Lower lobe of right lung (tissue), 2 donors: ENCODE measurements around the gene ABCC1. TPM values are rescaled to one million over a fixed set of nuclear protein-coding genes. Genes with fewer than 3 reads are reported as not detected.

ENCODE experiments used
- ATAC-seq, 2 donors: fragments of 200-7000 bp; cut with Tn5 transposase; one replicate each; pipeline ENCODE4 v1.9.1; 2020 to 2022; ENCODE audit warnings: mild to moderate bottlenecking in 2 of 2, moderate library complexity in 2 of 2
- DNase-seq: peaks from one replicate; pipeline ENCODE4 v3.0.0-alpha.2; 2020
- H3K27ac ChIP-seq: fragments of 200-600 bp; one replicate; pipeline ENCODE4 v1.8.0; 2022
- H3K27me3 ChIP-seq: fragments of 200-600 bp; one replicate; pipeline ENCODE4 v1.8.0; 2022; ENCODE audit warnings: low read depth
- H3K36me3 ChIP-seq: fragments of 200-600 bp; one replicate; pipeline ENCODE4 v1.8.0; 2022; ENCODE audit warnings: mild to moderate bottlenecking
- H3K4me1 ChIP-seq: fragments of 200-600 bp; one replicate; pipeline ENCODE4 v1.8.0; 2022
- H3K4me3 ChIP-seq: fragments of 200-600 bp; one replicate; pipeline ENCODE4 v1.8.0; 2022; ENCODE audit warnings: mild to moderate bottlenecking
- H3K9me3 ChIP-seq: fragments of 200-600 bp; one replicate; pipeline ENCODE4 v1.8.0; 2022
- CTCF ChIP-seq: fragments of 200-600 bp; IDR thresholded peaks from one replicate; pipeline ENCODE4 v1.8.0; 2022; ENCODE audit warnings: antibody characterized with exemption, mild to moderate bottlenecking
- intact Hi-C: fragments of 100-400 bp; cut with DNase I; formaldehyde crosslinking; loops from one replicate; pipeline ENCODE4 v1.11.0; 2022
- total RNA-seq: library from RNA; stranded (reverse); fragmentation: NEBNext Ultra II Directional; extraction: Animal tissue kit (Norgen Biotek cat#: 25700); gene quantifications from one replicate; pipeline ENCODE4 v1.2.1, GENCODE V29; 2021
- donor health status: DM: no; HTN: yes; CAD: no; lungs with severe emphysema.

The ABCC1 gene
- total RNA-seq, 1 donor from 2014 or later = 47.5 TPM

GRCh38 chr16:16051132-16051531 is 101.7 kb downstream of the ABCC1 start:
- intact Hi-C loops = no loop called here
- Histone ChIP-seq H3K4me1 (no peaks in the 10 kb centered on the region), H3K27me3 (no peaks in the 10 kb centered on the region), H3K9me3 (no peaks in the 10 kb centered on the region), H3K4me3 (no peak overlapping the region), H3K27ac (no peak overlapping the region), H3K36me3 (peaks cover 96% of the 10 kb centered on the region)
- DNase-seq (no peak), ATAC-seq (no peak)
- TF ChIP-seq CTCF = no peak

GRCh38 chr16:16052916-16053315 is 103.5 kb downstream of the ABCC1 start:
- no peak overlapping the region for H3K27ac ChIP-seq
- no peaks in the 10 kb centered on the region for H3K9me3 ChIP-seq
- no peaks in the 10 kb centered on the region for H3K27me3 ChIP-seq
- intact Hi-C loops = no loop called here
- DNase-seq = no peak
- H3K36me3 ChIP-seq = peaks cover 96% of the 10 kb centered on the region
- H3K4me3 ChIP-seq = no peak overlapping the region
- TF ChIP-seq CTCF = no peak
- ATAC-seq = no peak
- H3K4me1 ChIP-seq = no peaks in the 10 kb centered on the region

GRCh38 chr16:16057102-16057501 is 107.7 kb downstream of the ABCC1 start:
- no peak for TF ChIP-seq CTCF
- ATAC-seq (no peak), DNase-seq (no peak)
- Histone ChIP-seq H3K4me1 (peaks cover 11% of the 10 kb centered on the region), H3K27ac (no peak overlapping the region), H3K4me3 (no peak overlapping the region), H3K9me3 (no peaks in the 10 kb centered on the region), H3K27me3 (no peaks in the 10 kb centered on the region), H3K36me3 (peaks cover 89% of the 10 kb centered on the region)
- intact Hi-C loops = no loop called here

- Histone ChIP-seq H3K4me3 (no peak overlapping the region), H3K9me3 (no peaks in the 10 kb centered on the region), H3K27ac (no peak overlapping the region), H3K4me1 (peaks cover 16% of the 10 kb centered on the region), H3K36me3 (peaks cover 79% of the 10 kb centered on the region), H3K27me3 (no peaks in the 10 kb centered on the region)
- DNase-seq (no peak), ATAC-seq (no peak)
- intact Hi-C loops = no loop called here
- TF ChIP-seq CTCF = no peak
Observed at GRCh38 chr16:16059160-16059559, 109.7 kb downstream of the ABCC1 start.

- no peaks in the 10 kb centered on the region for H3K27me3 ChIP-seq
- TF ChIP-seq CTCF = no peak
- ATAC-seq (peak in 1 of 2 donors; percentile 59), DNase-seq (no peak)
- H3K36me3 ChIP-seq = peaks cover 73% of the 10 kb centered on the region
- H3K4me1 ChIP-seq = peaks cover 16% of the 10 kb centered on the region
- H3K9me3 ChIP-seq = no peaks in the 10 kb centered on the region
- intact Hi-C loops = no loop called here
- H3K4me3 ChIP-seq = no peak overlapping the region
- no peak overlapping the region for H3K27ac ChIP-seq
Observed at GRCh38 chr16:16059895-16060590, 110.6 kb downstream of the ABCC1 start.
